IPS-NIHi11 (cell line): Measurements from ENCODE around the gene SLC25A20.
A peak's percentile ranks its signal among the peaks of the same experiment; 100 is the strongest.
"Not testable (repeated sequence)": the region's sequence is repeated elsewhere in the genome, so short reads cannot be mapped to it uniquely, and the experiment has no call there.

Experiments used
- DNase-seq: peaks from one replicate; pipeline ENCODE4 v3.0.0; 2012; ENCODE audit warnings: mixed read lengths, low spot score

Gene SLC25A20

DNA sequence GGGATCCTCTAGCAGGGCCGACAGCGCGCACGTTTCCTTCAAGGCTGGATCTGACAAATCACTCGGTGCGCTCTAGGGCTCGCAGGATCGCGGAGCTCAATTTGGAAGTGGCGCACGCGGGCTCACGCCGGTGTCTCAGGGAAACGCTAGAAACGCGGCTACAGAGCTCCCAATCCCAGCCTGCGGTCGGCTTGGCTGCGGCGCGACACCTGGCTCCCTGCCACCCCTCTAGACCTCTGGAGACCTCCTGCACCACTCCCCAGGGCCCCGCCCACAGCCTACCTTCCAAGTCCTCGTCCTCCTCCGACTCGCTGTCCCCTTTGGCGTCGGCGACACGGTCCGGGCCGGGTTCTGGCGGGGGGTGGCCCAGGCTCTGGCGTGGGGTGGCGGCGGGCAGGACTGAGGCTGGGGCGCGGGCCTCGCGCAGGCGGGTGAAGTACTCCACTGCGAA lies 51.6 kb downstream of the SLC25A20 start:
- peak; percentile 77 for DNase-seq

GRCh38 chr3:48845170-48845569 lies 53.5 kb downstream of the SLC25A20 start:
- DNase-seq, result no peak

DNA sequence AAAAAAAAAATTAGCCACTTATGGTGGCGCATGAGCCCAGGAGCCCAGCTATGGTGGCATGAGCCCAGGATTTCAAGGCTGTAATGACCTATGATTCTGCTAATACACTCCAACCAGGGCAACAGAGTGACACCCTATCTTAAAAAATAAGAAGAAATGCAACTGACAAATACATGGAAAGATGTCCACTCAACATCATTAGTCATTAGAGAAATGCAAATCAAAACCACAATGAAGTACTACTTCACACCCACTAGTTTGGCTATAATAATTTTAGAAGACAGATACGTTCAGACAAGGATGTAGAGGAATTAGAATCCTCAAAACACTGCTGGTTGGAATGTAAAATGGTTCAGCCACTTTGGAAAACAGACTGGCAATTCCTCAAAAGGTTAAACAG lies 61.5 kb downstream of the SLC25A20 start:
- DNase-seq, result no peak

DNA sequence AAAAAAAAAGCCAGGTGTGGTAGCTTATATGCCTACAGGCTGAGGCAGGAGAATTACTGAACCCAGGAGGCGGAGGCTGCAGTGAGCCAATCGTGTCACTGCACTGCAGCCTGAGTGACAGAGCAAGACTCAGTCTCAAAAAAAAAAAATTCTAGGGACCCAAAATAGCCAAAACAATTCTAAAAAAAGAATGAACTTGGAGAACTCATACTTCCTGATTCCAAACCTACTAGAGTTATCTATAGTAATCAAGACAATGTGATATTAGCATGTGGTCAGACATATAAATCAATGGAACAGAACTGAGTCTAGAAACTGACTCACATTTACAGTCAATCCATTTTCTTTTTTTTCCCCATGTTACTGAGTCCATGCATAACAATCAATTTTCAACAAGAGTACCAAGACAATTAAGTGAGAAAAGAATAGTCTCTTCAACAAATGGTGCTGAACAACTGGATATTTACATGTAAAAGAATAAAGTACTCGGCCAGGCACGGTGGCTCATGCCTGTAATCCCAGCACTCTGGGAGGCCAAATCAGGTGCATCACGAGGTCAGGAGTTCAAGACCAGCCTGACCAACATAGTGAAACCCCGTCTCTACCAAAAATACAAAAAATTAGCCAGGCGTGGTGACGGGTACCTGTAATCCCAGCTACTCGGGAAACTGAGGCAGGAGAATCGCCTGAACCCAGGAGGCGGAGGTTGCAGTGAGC lies 62.9 kb downstream of the SLC25A20 start:
- no peak for DNase-seq

DNA sequence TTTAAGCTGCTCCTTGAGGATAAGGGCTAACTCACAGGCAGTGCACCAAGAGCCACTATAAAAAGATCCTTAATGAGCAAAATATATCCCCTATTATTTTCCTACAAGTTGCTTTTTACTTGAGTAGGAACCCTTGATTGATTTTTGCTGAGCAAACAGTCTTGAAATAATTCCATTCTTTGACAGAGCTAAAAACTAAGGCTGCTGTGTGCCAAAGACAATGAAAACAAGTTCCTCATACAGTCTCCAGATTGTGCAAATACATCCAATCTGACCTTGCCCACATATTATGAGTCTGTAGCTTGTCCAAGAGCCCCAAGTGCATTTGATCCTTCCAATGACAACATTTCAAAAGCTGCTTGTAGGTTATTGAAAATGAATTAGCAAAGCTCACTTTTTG lies 66.0 kb downstream of the SLC25A20 start:
- DNase-seq, result no peak

DNA sequence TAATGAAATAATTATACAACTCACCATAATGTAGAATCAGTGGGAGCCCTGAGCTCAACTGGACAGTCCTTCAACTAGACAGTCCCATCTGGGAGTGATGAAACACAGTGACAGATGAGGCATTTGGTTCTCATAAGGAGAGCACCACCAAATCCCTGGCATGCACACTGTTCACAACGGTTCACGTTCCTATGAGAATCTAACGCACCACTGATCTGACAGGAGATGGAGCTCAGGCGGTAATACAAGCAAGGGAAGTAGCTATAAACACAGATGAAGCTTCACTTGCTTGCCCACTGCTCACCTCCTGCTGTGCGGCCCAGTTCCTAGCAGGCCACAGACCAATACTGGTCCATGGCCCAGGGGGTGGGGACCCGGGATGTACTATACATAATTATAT lies 68.0 kb downstream of the SLC25A20 start:
- no peak for DNase-seq

DNA sequence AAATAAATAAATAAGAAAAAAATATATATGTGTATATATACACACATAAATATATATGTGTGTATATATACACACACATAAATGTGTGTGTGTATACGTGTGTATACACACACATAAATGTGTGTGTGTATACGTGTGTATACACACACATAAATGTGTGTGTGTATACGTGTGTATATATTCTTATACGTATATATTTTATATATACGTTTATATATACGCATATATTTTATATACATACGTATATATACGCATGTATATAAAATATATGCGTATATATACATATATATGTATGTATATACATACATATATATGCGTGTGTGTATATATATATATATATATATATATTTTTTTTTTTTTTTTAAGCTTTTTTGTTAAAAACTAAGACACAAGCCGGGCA lies 69.2 kb downstream of the SLC25A20 start:
- not testable (repeated sequence) for DNase-seq

DNA sequence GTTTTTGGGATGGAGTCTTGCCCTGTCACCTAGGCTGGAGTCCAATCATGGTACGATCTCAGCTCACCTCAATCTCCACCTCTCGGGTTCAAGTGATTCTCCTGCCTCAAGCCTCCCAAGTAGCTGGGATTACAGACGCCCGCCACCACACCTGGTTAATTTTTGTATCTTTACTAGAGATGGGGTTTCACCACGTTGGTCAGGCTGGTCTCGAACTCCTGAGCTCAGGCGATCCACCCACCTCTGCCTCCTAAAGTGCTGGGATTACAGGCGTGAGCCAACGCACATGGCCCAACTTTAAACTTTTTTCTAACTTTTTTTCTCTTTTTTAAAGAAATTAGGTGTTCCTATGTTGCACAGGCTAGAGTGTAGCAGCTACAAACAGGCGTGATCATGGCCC lies 70.8 kb downstream of the SLC25A20 start:
- DNase-seq, result not testable (repeated sequence)

GRCh38 chr3:48826451-48826850 lies 72.2 kb downstream of the SLC25A20 start:
- no peak for DNase-seq

DNA sequence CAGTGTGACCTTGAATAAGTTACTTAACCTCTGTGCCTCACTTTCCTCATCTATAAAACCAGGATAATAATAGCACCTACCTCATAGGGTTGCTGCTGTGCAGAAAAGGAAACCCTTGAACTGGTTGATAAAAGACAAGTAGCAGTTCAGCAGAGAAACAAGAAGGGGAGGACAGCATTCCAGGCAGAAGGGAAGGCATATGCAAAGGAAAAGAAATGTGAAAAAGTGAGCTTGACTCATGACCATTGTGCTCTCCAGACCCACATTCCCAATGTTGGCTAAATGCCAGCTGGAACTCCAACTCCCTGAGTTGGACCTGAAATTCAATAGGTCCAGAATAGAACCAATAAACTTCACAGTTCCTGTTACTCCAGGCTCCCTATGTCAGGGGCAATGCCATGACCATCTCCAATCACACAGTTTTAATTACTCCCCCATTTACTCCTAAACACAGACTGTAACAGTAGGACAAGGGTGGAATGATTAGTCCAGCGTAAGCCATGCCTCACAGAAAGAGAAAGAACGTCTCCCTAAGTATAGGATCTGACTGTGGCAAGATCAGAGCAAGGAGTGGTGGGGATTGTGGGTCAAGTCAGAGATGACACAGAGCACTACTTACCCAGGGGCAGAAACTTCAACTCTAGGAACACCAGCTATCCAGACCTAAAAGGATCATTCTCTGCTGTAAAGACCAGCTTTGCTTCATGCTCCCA lies 77.9 kb downstream of the SLC25A20 start:
- DNase-seq, result no peak

DNA sequence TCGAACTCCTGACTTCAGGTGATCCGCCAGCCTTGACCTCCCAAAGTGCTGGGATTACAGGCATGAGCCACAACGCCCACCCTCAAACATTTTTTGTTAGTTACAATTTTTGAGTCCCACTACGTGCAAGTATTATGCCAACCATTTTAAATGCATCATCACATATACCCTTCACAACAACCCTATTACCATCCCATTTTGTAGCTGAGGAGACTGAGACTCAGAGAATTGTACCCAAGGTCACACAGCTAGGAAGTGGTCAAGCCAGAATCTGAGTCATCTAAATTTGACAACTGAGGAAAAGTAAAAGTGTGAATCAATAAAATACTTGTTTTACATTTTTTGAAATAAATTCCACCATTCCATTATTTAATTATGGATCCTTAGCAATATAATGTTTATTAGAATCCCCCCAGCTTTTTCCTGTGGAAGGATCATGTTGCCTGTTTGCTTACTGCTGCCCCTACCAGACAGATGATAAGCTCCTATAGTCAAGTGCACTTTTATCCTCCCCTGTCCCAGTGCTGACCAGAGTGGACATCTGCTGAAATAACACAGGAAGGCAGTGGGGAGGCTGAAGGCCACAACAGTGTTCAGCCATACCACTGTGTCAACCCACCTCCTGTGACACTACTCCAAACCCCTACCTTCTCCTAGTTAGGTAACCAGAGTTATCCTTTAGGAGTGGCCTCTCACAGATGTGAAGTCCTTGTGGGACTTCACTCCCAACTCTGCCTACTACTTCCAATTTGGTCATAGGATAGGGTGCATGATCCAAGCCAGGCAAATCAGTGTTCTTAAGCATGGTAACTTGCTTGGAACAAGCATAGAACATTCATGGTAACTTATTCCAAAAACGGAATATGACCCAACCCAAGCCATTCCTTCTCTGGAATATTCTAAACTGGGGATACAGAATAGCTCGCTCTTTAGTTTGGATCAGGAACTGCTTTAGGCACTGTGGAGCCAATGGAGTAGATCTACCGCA lies 79.2 kb downstream of the SLC25A20 start:
- DNase-seq, result no peak

- DNase-seq, result no peak
These were observed 87.2 kb downstream of the SLC25A20 start for GRCh38 chr3:48811524-48811923.
